ENCODE results near the gene ELOA. TPM values are rescaled to one million over a fixed set of nuclear protein-coding genes. Genes with fewer than 3 reads are reported as not detected.

Gene ELOA
- total RNA-seq, 4 donors from 2014 or later, result 37.8 to 44.0 (median 41.2) TPM

- H3K27me3 ChIP-seq, result no peaks in the 10 kb centered on the region
- H3K4me3 ChIP-seq, result no peak overlapping the region
- DNase-seq, result no peak
- H3K4me1 ChIP-seq, result peaks cover 18 to 28% (median 19%) of the 10 kb centered on the region in 3 donors
- intact Hi-C loops (cut with DNase I), result loop anchor here (10.0 kb wide), 1 partner anchor 61 kb away; the partner anchor contains the start of gene FUCA1
- no peaks in the 10 kb centered on the region for H3K9me3 ChIP-seq
- peaks cover 0 to 36% (median 0%) of the 10 kb centered on the region in 3 donors for H3K36me3 ChIP-seq
- no peak overlapping the region for H3K27ac ChIP-seq
- TF ChIP-seq POLR2A (IDR thresholded peaks at IDR 0.05) (no peak), CTCF (IDR thresholded peaks at IDR 0.05) (no peak)
- 88 to 95% methylated on average over 5 of the region's 5 CpGs for WGBS, 2 donors
Measured at GRCh38 chr1:23803674-23804073, 60.4 kb downstream of the ELOA start.

- H3K4me1 ChIP-seq, result peaks cover 13 to 22% (median 13%) of the 10 kb centered on the region in 3 donors
- H3K4me3 ChIP-seq, result no peak overlapping the region
- 82 to 88% methylated on average over 3 to 6 of the region's 7 CpGs for WGBS, 2 donors
- no peak for DNase-seq
- TF ChIP-seq CTCF (IDR thresholded peaks at IDR 0.05) (no peak), POLR2A (IDR thresholded peaks at IDR 0.05) (no peak)
- H3K27ac ChIP-seq, result peak overlapping the region in 1 of 4 donors; percentile 14
- peaks cover 0 to 34% (median 0%) of the 10 kb centered on the region in 3 donors for H3K36me3 ChIP-seq
- H3K9me3 ChIP-seq, result no peaks in the 10 kb centered on the region
- H3K27me3 ChIP-seq, result no peaks in the 10 kb centered on the region
- intact Hi-C loops (cut with DNase I), result loop anchor here (10.0 kb wide), 1 partner anchor 60 kb away; the partner anchor contains the start of gene FUCA1
Measured at GRCh38 chr1:23804183-23804835, 61.0 kb downstream of the ELOA start.

DNA sequence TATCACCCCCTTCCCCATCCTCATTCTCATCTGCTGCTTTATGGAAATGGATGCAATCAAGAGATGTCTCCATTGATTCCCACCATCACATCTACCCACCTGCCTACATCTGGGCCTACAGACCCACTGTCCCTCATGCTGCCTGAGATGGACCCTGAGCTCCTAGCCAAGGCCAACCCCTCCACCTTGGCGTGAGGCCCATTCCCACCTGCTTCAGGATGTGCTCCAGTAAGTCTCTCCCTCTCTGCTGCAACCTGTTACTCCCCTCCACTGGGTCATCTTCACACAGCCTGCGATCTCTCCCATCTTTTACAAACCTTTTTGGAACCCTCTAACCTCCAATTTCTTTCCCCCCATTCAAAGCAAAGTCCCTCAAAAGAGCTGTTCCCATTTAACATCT is 61.8 kb downstream of the ELOA start:
- Histone ChIP-seq H3K27me3 (no peaks in the 10 kb centered on the region), H3K4me3 (no peak overlapping the region), H3K36me3 (peaks cover 0 to 34% (median 0%) of the 10 kb centered on the region in 3 donors), H3K4me1 (peaks cover 7 to 21% (median 13%) of the 10 kb centered on the region in 3 donors), H3K27ac (no peak overlapping the region), H3K9me3 (no peaks in the 10 kb centered on the region)
- no peak for DNase-seq
- WGBS, 2 donors, result 80 to 96% methylated on average over 2 of the region's 2 CpGs
- intact Hi-C loops (cut with DNase I), result loop anchor here (10.0 kb wide), 1 partner anchor 60 kb away; the partner anchor contains the start of gene FUCA1
- TF ChIP-seq CTCF (IDR thresholded peaks at IDR 0.05), result no peak
- TF ChIP-seq POLR2A (IDR thresholded peaks at IDR 0.05), result no peak

GRCh38 chr1:23806280-23806679 is 63.0 kb downstream of the ELOA start:
- Histone ChIP-seq H3K27ac (no peak overlapping the region), H3K36me3 (peaks cover 0 to 34% (median 0%) of the 10 kb centered on the region in 3 donors), H3K4me1 (peaks cover 6 to 26% (median 8%) of the 10 kb centered on the region in 3 donors), H3K9me3 (no peaks in the 10 kb centered on the region), H3K4me3 (no peak overlapping the region), H3K27me3 (no peaks in the 10 kb centered on the region)
- TF ChIP-seq POLR2A (IDR thresholded peaks at IDR 0.05), result no peak
- no peak for TF ChIP-seq CTCF (IDR thresholded peaks at IDR 0.05)
- intact Hi-C loops (cut with DNase I), result loop anchor here (10.0 kb wide), 1 partner anchor 59 kb away; the partner anchor contains the start of gene FUCA1
- DNase-seq, result no peak
- WGBS, 2 donors, result 76 to 85% methylated on average over 6 of the region's 6 CpGs

DNA sequence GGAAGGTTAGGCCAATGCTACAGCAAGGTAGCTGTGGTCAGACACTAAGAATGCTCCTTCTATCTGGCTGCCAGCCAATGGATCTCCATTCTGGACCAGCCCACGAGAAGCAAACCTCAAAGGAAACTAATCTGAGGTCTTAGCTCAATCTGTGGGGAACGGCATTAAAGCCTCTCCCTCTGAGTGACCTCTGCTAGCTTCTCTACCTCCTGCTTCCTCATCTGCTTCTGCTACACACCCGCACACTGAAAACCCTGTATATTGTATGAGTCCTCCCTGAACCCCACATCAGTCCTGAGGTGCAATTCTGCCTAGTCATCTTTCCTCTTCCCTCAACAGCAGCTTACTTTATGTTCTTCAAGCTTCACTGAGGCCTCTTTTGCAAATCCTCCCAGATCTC is 64.2 kb downstream of the ELOA start:
- intact Hi-C loops (cut with DNase I), result loop anchor here (10.0 kb wide), 1 partner anchor 57 kb away; the partner anchor contains the start of gene FUCA1
- H3K36me3 ChIP-seq, result peaks cover 0 to 43% (median 0%) of the 10 kb centered on the region in 3 donors
- 44 to 49% methylated on average over 3 of the region's 3 CpGs for WGBS, 2 donors
- H3K4me1 ChIP-seq, result peaks cover 0 to 18% (median 0%) of the 10 kb centered on the region in 3 donors
- no peak for TF ChIP-seq CTCF (IDR thresholded peaks at IDR 0.05)
- no peak for TF ChIP-seq POLR2A (IDR thresholded peaks at IDR 0.05)
- no peaks in the 10 kb centered on the region for H3K9me3 ChIP-seq
- no peak overlapping the region for H3K27ac ChIP-seq
- no peak for DNase-seq
- no peak overlapping the region for H3K4me3 ChIP-seq
- H3K27me3 ChIP-seq, result no peaks in the 10 kb centered on the region
